ENCODE results near the gene OSBPL8.
A peak's percentile ranks its signal among the peaks of the same experiment; 100 is the strongest.

OSBPL8 gene

GRCh38 chr12:76559400-76560085, at the start of gene OSBPL8:
Gene OSBPL8, minus strand, starts transcription at chr12:76559771. Its CDS starts 72,220 bp downstream, at chr12:76487551.
- peak; percentile 82 to 90 for DNase-seq

DNA sequence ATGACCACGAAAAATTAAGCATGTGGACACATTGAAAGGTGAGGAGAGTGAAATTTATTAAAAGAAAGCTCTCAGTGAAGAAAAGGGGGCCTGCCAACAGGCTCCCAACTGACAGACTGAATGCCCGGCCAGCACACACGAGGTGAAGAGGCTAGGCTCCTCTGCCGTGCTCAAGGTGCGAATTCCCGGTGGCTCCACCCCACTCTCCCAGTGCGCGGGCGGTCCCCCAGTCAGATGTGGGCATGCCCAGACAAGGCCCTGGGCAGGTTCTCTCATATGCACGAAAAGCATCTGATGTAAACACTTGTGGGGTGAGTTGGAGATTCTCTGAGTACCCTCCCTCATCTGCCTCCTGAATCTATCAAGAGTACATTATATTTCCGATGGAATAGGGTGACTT, 48.5 kb upstream of the OSBPL8 start:
- DNase-seq = no peak

- no peak for DNase-seq
Observed at GRCh38 chr12:76595056-76595455, 35.5 kb upstream of the OSBPL8 start.

DNA sequence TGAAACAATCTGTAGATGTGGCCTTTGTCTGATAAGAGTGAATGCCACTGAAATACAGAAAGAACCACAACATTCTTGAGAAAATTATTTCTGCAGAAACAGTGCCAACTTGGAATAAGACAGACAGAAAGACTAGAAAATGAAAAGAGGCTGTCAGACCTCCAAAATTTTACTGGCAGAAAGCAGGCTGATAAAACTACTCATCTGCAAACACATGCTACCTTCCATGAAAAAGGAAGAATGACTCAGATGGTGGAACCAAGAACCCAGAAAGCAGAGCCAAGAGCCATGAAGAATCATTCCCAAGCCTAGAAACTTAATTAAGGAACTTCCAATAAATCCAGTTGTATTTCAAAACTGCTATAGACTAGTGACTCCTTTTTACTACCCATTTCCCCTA, 31.9 kb upstream of the OSBPL8 start:
- DNase-seq = no peak

DNA sequence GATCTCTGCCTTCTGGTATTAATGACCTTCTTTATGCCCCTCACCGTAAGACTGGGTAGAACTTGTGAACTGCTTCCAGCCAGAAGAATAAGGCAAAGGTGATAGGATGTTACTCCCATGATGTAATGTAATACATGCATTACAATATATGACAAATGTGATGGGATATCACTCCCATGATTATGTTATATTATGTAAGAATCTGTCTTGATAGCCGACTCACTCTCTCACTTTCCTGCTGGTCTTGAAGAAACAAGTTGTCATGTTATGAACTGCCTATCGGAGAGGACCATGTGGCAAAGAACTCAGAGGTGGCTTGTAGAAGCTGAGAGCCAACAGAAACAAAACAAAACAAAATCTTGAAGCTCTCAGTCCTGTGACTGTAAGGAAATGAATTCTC, 30.6 kb upstream of the OSBPL8 start:
- no peak for DNase-seq

GRCh38 chr12:76588881-76589565, 29.5 kb upstream of the OSBPL8 start:
- DNase-seq = no peak

DNA sequence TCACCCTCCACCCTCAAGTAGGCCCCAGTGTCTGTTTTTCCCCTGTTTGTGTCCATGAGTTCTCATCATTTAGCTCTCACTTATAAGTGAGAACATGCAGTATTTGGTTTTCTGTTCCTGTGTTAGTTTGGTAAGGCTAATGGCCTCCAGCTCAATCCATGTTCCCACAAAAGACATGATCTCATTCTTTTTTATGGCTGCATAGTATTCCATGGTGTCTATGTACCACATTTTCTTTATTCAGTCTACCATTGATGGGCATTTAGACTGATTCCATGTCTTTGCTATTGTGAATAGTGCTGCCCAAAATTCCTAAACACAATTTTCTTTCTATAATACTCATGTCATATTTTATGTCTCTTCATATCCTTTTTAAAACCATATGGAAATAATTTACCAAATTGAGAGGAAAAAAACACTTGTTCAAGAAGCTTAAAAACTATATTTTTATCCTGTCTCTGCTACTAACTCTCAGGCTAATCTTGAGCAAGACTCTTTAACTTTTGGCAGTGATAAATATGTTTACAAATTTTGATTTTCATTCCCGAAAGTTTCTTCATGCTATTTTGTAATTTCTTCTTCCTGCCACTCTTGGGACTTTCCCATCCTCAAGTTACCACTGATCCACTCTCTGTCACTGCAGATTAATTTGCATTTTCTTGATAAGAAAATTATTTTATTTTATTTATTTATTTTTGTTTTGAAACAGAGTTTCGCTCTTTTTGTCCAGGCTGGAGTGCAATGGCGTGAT, 28.0 kb upstream of the OSBPL8 start:
- no peak for DNase-seq

GRCh38 chr12:76586764-76587395, 27.3 kb upstream of the OSBPL8 start:
- peak in 1 of 2 experiments; percentile 43 for DNase-seq

GRCh38 chr12:76583301-76583700, 23.7 kb upstream of the OSBPL8 start:
- peak in 1 of 2 experiments; percentile 8 for DNase-seq

- DNase-seq = no peak
Observed at GRCh38 chr12:76573840-76574373, 14.3 kb upstream of the OSBPL8 start.

DNA sequence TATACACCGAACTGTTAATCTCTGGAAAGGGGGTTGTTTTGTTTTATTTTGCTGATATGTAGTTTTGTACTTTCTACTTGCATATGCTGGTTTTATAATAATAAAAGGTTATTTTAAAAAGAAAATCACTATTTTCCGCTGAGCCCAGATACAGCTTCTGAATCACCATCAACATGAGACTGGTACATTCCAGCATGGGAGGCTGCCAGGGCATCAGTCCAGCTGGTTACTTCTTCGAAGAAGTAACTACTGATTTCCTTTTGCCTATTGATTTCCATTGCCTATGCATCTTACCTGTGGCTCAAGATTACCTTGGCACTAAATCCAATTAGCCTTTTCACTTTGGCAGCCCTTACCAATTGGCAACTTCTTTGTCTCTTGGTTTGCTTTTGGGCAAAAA, 11.7 kb upstream of the OSBPL8 start:
- DNase-seq = no peak

DNA sequence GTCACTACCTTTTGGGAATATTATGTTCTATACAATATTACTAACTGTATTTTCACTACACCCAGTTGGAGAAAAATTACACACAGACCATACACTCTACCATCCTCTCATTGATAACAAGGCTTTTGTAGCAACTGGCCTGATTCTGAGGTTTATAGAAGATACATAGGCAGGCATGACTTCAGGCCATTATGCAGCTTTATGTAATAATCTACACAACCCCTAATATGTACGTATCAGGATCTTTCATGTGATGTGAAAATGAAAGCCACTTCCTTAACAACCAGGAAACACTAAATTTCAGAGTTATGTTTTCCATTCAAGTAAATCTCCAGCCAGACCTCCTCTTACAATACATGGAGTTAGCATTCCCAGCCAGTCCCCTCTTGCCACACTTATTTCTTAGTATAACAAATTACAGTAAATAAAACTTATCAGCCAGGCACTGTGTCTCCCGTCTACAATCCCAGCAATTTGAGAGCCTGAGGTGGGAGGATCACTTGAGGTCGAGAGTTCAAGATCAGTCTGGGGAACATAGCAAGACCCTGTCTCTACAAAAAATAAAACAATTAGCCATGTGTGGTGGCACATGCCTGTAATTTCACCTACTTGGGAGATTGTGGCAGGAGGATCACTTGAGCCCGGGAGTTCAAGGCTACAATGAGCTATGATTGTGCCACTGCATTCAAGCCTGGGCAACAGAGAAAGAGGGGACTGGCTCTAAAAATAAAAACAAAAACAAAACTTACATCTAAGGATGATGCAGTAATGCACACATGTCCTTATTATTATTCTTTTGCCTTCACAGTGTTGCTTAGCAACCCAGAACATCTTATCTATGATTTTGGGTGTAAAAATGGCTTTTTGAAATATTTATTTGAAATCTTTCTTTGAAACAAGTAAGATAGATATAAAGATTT, 10.4 kb upstream of the OSBPL8 start:
- no peak for DNase-seq

- DNase-seq = no peak
Observed at GRCh38 chr12:76568888-76569551, 9.4 kb upstream of the OSBPL8 start.

GRCh38 chr12:76568130-76568529, 8.6 kb upstream of the OSBPL8 start:
- no peak for DNase-seq

DNA sequence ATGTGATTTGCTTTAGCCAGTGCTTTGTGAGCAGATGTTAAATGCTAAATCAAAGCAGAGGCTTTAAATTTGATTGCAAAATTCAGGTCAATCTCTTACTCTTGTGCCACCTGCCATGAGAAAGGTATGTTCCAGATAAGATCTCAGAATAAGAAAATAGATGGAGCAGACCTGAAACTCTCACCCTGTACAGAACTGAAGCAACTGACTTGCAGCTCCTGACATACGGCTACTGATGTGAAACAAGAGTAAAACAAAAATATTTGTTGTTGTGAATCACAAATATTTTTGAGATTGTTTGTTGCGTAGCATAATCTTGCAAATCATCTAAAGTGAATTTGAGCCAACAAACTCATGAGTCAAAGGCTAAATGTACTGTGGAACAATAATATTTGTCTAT, 3.5 kb upstream of the OSBPL8 start:
- DNase-seq = peak in 1 of 2 experiments; percentile 10

DNA sequence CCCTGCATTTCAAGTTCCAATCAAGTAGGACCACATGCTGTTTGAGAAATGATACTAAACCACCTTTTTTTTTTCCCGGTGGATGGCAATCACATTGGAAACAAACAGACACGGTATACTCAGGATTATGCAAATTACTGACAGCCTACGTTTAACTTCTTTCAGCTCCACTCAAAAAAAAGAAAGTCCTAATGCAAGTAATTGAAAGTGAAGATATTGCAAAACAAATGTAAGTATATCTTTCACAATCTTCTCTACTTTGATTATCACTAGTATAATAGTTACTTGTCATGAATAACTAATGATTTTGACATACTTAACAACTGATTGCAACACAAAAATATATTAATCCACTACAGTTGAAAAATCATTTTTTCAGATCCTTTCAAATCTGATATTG, 2.6 kb upstream of the OSBPL8 start:
- no peak for DNase-seq

- DNase-seq = no peak
Observed at GRCh38 chr12:76560086-76560491, 518 bp upstream of the OSBPL8 start.

GRCh38 chr12:76558684-76559399, 729 bp downstream of the OSBPL8 start:
- DNase-seq = peak; percentile 36 to 71

DNA sequence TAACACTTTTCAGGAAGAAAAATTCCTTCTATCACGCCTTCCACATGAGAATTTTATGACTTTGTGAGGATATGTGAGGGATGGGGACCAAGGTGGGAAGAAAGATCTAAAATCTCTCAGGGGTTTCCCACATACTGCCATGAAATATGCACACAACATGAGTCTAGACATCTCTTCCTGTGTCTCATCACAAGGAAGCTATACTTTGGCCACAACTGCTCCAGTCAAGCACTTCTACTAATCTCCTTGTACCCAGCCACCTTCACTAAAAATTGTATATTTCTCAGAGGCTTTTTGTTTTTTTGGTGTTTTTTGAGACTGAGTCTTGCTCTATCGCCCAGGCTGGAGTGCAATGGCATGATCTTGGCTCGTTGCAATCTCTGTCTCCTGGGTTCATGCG, 3.2 kb downstream of the OSBPL8 start:
- no peak for DNase-seq

DNA sequence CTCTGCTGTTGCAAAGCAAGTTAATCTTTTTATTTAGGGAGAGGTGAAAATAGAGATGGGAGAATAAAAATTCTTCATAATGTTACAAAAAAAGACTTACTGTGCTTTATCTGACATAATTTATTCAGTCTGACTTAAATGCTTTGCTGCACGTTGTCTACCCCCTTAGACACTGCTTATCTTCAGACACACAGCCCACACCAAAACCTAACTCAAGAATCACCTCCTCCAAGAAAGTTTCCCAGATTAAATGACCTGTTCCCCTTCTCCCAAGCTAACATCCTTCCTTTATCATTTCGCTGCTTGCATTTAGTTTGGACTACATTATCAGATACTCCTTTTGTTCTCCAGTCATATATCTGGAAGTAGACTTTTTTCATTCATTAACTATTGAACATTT, 3.8 kb downstream of the OSBPL8 start:
- no peak for DNase-seq

Data from NCI-H524 (cell line).